ENCODE data around the gene CPE. TPM values are rescaled to one million over a fixed set of nuclear protein-coding genes. Genes with fewer than 3 reads are reported as not detected.

Gene CPE
- total and polyA plus RNA-seq, 10 of the 15 experiments (the other 5 are each of a cell fraction or from before 2014, with no cell fraction given): 0.05 to 0.14 TPM; not detected in 8

GRCh38 chr4:165515201-165515600 lies 136.4 kb downstream of the CPE start (continued):
- TF ChIP-seq BHLHE40 (IDR thresholded peaks at IDR 0.05; ENCODE audit: borderline replicate concordance in 1 of 2, low read depth in 2 of 2, low read length in 1 of 2) (no peak), SREBF1 (IDR thresholded peaks at IDR 0.05; ENCODE audit: low read length) (no peak)

- no peaks in the 10 kb centered on the region for H3K36me3 ChIP-seq (ENCODE audit: control insufficient read depth in 2 of 2, insufficient read depth in 2 of 2, low read length in 1 of 2)
- in situ Hi-C loops (cut with MboI): no loop called here
- no peaks in the 10 kb centered on the region for H3K4me1 ChIP-seq (ENCODE audit: control insufficient read depth, insufficient read depth, low read length)
- H2AFZ ChIP-seq (ENCODE audit: control insufficient read depth, low read depth, low read length): no peak overlapping the region
- H3K9me3 ChIP-seq (replicated peaks; ENCODE audit: control insufficient read depth, insufficient read depth, low read length): no peaks in the 10 kb centered on the region
- no peak for ATAC-seq
- no peak for DNase-seq (ENCODE audit: low read depth, low spot score)
- no peaks in the 10 kb centered on the region; a peak in 1 of 4 replicates for H3K27me3 ChIP-seq (replicated peaks in 1 of 2; ENCODE audit: control insufficient read depth in 2 of 2, insufficient read depth in 2 of 2, low read length in 1 of 2)
- CTCF ChIA-PET: interaction anchor here (1.6 to 1.9 kb wide), 2 partner anchors 20 to 23 kb away, joined by 4 to 5 read pairs; no protein-coding TSS in a partner anchor
- RAD21 ChIA-PET (ENCODE audit: unreplicated experiment): interaction anchor here (1.5 kb wide), 1 partner anchor 23 kb away, joined by 3 read pairs; no protein-coding TSS in a partner anchor
- H3K79me2 ChIP-seq (ENCODE audit: control insufficient read depth, insufficient read depth, low read length): no peaks in the 10 kb centered on the region
- SMC1A ChIA-PET (ENCODE audit: uncharacterized antibody, unreplicated experiment): interaction anchor here (1.7 kb wide), 1 partner anchor 20 kb away, joined by 4 read pairs; no protein-coding TSS in a partner anchor
- no peak overlapping the region for H3K27ac ChIP-seq (ENCODE audit: control insufficient read depth, insufficient read depth)
- no peaks in the 10 kb centered on the region for H4K20me1 ChIP-seq (ENCODE audit: control insufficient read depth, insufficient read depth)
- H3K4me2 ChIP-seq (ENCODE audit: control insufficient read depth, insufficient read depth): no peak overlapping the region
- WGBS (ENCODE audit: insufficient coverage, insufficient replicate concordance, low lambda C conversion rate, missing lambda C conversion rate): 17% methylated on average over 6 of the region's 6 CpGs
- H3K9ac ChIP-seq (ENCODE audit: control insufficient read depth, insufficient read depth, low read length): no peak overlapping the region
- no peak overlapping the region for H3K4me3 ChIP-seq
- intact Hi-C loops (cut with micrococcal nuclease; ENCODE audit: unreplicated experiment): no loop called here
- FAIRE-seq: no peak
- TF ChIP-seq TCF7 (IDR thresholded peaks at IDR 0.05; ENCODE audit: borderline replicate concordance) (no peak), NR2C1 (IDR thresholded peaks at IDR 0.05) (no peak), ZBED1 (IDR thresholded peaks at IDR 0.05; ENCODE audit: borderline replicate concordance) (no peak), KAT2A (conservative IDR thresholded peaks at IDR 0.05; ENCODE audit: control insufficient read depth, low read depth, low read length) (no peak), ATF3 (IDR thresholded peaks at IDR 0.05; ENCODE audit: borderline replicate concordance, extremely low read depth, low read depth, low read length) (no peak), ZSCAN29 (IDR thresholded peaks at IDR 0.05) (no peak), FOS (IDR thresholded peaks at IDR 0.05; ENCODE audit: borderline replicate concordance, extremely low read depth, insufficient read length) (no peak), MTA2 (IDR thresholded peaks at IDR 0.05; ENCODE audit: low read depth) (no peak), SREBF1 (IDR thresholded peaks at IDR 0.05; ENCODE audit: low read length) (no peak), RAD51 (IDR thresholded peaks at IDR 0.05) (no peak), ZNF384 (IDR thresholded peaks at IDR 0.05; ENCODE audit: borderline replicate concordance, low read depth, low read length) (no peak)
- POLR2A ChIA-PET: no interaction called here
- BruUV-seq (replicated peaks): no TSS peak
Observed at GRCh38 chr4:165516281-165516833, 137.5 kb downstream of the CPE start.

Measured in GM12878 (cell line).